ENCODE data around the gene ABTB1.

ABTB1 gene

DNA sequence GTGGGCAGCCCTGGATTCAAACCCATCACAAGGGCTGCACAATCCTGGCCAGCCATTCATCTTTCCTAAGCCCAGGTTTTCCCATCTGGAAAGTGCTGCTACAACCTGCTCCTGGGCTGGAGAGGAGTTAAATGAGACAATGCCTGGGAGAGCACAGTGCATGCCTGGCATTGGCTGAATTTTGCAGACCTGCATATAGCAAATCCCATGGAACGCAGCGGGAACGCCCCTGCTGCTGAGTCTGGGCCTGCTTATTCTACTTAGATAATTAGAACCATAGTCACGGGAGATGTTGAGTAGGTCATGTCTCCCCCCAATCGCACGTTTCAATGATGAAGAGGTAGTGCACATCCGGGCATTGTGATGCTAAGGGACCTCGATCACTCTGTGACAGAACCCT is 46.6 kb downstream of the ABTB1 start:
- Histone ChIP-seq H3K4me3 (no peak overlapping the region), H3K36me3 (ENCODE audit: insufficient read depth, low read length) (no peaks in the 10 kb centered on the region), H3K9ac (ENCODE audit: insufficient read length) (no peak overlapping the region), H3K27ac (no peak overlapping the region), H3K9me3 (ENCODE audit: low read depth, low read length) (no peaks in the 10 kb centered on the region)
- DNase-seq (ENCODE audit: low read depth, low spot score), result no peak
- no peak for TF ChIP-seq FOXP2 (optimal IDR thresholded peaks at IDR 0.05; ENCODE audit: control extremely low read depth, extremely low read length, insufficient read depth)
- no peak for TF ChIP-seq POLR2AphosphoS5 (IDR thresholded peaks at IDR 0.05; ENCODE audit: borderline replicate concordance, low read depth, low read length)
- no peak for TF ChIP-seq EZH2 (IDR thresholded peaks at IDR 0.05)

DNA sequence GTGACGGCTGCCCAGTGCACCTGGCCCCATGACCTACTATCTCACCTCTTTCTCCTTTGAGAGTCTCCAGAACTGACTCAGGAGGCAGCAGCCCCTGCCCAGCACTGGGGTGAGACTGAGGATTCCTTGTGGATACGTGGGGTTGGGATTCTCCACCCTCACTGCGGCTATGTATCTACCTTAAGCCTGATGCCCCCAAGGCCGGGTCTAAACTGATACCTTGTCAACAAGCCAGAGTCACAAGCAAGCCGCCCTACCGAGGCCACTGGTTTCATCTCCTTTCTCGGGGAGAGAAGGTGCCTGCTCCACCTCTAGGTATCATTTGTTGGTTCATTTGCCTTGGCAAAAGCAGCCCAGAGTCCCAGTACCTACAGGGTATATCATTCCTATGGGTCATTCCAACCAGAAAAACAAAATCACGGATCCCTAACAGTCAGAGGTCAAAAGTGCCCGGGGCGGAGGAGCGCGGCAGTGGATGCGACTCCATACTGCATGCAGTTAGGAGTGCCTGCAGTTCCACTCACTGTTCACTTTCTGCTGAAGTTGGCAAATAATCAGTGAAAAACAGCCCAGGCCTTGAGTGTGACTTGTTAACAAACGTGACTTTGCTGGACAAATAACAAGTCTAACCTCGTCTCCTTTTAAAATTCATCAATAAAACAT is 47.5 kb downstream of the ABTB1 start:
- no peak for TF ChIP-seq FOXP2 (optimal IDR thresholded peaks at IDR 0.05; ENCODE audit: control extremely low read depth, extremely low read length, insufficient read depth)
- no peak for TF ChIP-seq EZH2 (IDR thresholded peaks at IDR 0.05)
- TF ChIP-seq POLR2AphosphoS5 (IDR thresholded peaks at IDR 0.05; ENCODE audit: borderline replicate concordance, low read depth, low read length), result no peak
- no peak overlapping the region for H3K27ac ChIP-seq

DNA sequence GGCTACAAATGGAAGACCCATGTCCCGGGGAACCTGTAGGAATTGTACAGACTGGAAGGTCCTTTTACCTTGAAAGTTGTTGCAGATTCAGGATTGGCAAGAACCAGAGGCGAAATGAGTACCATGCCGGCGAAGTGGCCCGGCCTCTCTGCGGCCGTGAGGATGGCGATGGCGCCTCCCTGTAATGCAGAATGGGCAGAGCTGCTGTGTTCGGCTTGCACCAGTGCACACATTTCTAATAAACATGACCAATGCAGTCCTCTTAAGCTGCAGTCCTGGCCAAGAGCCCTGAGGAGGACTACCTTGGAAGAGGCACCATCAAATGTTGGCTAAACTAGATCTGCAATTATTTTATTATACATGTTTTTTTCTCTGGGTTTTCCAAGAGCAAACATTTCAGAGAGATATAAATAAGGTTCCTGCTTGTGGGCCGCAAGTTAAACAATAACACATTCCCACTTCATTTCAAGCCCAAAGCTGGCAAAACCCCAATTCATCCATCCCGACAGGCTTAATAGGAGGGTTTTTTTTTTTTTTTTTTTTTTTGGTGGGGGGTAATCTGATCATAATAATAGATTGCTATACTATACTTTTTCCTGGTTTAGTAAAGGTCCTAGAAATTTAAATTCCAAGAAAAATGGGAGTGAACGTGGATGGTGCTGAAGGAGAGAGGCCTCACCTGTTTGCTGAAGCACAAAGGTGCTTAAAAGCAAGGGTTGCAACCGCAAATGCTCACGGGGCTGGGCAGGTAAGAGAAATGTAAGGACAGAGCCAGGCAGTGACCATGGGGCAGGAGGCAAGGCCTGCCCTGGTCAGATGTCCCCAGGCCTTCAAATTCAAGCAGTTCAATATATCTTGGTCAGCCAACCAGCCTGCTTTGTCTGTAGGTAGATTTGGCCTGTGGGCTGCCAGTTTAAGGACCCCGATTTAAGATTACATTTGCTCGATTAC is 48.5 kb downstream of the ABTB1 start:
- TF ChIP-seq POLR2AphosphoS5 (IDR thresholded peaks at IDR 0.05; ENCODE audit: borderline replicate concordance, low read depth, low read length), result no peak
- TF ChIP-seq EZH2 (IDR thresholded peaks at IDR 0.05), result no peak
- no peak for TF ChIP-seq FOXP2 (optimal IDR thresholded peaks at IDR 0.05; ENCODE audit: control extremely low read depth, extremely low read length, insufficient read depth)
- H3K36me3 ChIP-seq (ENCODE audit: insufficient read depth, low read length), result no peaks in the 10 kb centered on the region
- no peak overlapping the region for H3K27ac ChIP-seq
- no peaks in the 10 kb centered on the region for H3K9me3 ChIP-seq (ENCODE audit: low read depth, low read length)
- no peak for DNase-seq (ENCODE audit: low read depth, low spot score)
- H3K4me3 ChIP-seq, result no peak overlapping the region
- no peak overlapping the region for H3K9ac ChIP-seq (ENCODE audit: insufficient read length)

More for the DNA sequence above, 47.5 kb downstream of the ABTB1 start:
- Histone ChIP-seq H3K36me3 (ENCODE audit: insufficient read depth, low read length) (no peaks in the 10 kb centered on the region), H3K9ac (ENCODE audit: insufficient read length) (no peak overlapping the region), H3K9me3 (ENCODE audit: low read depth, low read length) (no peaks in the 10 kb centered on the region), H3K4me3 (no peak overlapping the region)
- no peak for DNase-seq (ENCODE audit: low read depth, low spot score)

DNA sequence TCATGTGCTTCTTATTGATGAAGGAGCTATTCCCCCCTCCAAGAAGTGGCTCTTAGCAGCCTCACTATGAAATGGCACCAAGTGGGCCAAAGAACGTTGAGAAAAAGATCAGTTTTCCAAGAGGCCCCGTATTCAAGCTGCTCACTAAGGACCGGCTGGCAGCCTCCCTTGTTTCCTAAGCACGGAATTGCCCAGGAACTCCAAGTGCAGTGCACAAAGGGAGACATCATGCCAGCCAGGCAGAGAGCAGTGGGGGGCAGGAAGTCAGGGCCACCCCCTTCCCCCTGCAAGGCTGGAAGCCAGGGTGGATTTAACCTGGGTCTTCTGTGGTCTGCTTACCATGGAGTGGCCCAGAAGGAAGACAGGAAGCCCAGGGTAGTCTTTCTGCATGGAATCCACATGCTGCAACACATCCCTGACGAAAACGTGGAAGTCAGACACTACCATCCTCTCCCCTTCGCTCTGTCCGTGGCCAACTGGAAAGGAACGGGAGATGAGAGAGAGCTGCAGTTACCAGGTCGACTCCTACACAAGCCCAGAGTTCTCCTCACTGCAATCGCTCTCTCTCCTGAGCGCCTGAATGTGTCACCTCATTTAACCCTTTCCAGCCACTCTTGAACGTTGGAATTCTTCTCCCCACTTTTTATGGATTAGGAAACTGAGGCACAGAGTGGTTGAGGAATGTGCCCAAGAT is 49.5 kb downstream of the ABTB1 start:
- Histone ChIP-seq H3K27ac (no peak overlapping the region), H3K4me3 (no peak overlapping the region), H3K9me3 (ENCODE audit: low read depth, low read length) (no peaks in the 10 kb centered on the region), H3K9ac (ENCODE audit: insufficient read length) (no peak overlapping the region), H3K36me3 (ENCODE audit: insufficient read depth, low read length) (no peaks in the 10 kb centered on the region)
- no peak for DNase-seq (ENCODE audit: low read depth, low spot score)
- TF ChIP-seq EZH2 (IDR thresholded peaks at IDR 0.05), result no peak
- TF ChIP-seq FOXP2 (optimal IDR thresholded peaks at IDR 0.05; ENCODE audit: control extremely low read depth, extremely low read length, insufficient read depth), result no peak

DNA sequence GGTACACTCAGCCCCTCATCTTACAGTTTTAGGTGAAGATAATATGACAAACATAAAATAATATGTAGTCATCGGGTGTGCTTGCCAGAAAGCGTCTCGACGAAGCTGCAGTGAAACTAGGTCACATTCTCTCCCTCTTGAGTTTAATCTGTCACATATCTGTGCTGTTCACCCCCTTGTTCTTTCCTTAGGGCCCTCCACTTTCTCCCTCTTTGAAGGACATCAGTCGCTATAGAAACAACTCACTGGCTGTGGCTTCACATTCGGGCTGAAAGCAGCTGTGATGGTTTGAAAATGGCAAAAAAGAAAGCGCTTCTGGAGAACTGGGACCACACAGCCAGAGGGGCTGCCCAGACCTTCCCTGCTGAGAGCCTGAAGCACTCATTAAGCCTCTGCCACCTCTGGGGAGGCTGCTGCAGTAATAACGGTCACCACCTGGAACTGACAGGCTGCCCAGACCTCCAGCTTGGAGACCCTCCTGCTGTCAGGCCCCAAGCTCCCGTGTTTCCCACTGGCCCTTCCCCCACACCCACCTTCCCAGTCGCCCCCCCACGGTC is 50.3 kb downstream of the ABTB1 start:
- H3K9me3 ChIP-seq (ENCODE audit: low read depth, low read length), result no peaks in the 10 kb centered on the region
- no peak overlapping the region for H3K9ac ChIP-seq (ENCODE audit: insufficient read length)
- H3K4me3 ChIP-seq, result no peak overlapping the region
- H3K27ac ChIP-seq, result no peak overlapping the region
- H3K36me3 ChIP-seq (ENCODE audit: insufficient read depth, low read length), result no peaks in the 10 kb centered on the region
- no peak for TF ChIP-seq EZH2 (IDR thresholded peaks at IDR 0.05)
- no peak for TF ChIP-seq POLR2AphosphoS5 (IDR thresholded peaks at IDR 0.05; ENCODE audit: borderline replicate concordance, low read depth, low read length)
- no peak for TF ChIP-seq FOXP2 (optimal IDR thresholded peaks at IDR 0.05; ENCODE audit: control extremely low read depth, extremely low read length, insufficient read depth)
- DNase-seq (ENCODE audit: low read depth, low spot score), result no peak

DNA sequence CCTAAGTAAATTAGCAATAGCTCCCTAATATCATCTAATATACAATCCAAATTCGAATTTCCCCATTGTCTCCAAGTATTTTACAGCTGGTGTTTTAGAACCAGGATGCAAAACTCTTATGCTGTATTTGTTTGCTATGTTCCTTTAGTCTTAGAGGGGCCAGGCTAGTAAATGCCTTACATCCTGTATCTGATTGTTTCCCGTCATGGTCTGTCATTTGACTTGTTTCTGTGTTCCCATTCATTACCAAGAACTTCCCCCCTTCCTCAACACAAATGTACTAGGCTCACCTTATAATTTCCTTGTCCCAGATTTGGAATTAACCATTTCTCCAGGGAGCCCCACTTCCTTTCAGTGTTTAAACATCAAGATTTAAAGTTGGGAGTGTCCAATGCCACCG is 54.1 kb downstream of the ABTB1 start:
- TF ChIP-seq EZH2 (IDR thresholded peaks at IDR 0.05) (no peak), FOXP2 (optimal IDR thresholded peaks at IDR 0.05; ENCODE audit: control extremely low read depth, extremely low read length, insufficient read depth) (no peak), POLR2AphosphoS5 (IDR thresholded peaks at IDR 0.05; ENCODE audit: borderline replicate concordance, low read depth, low read length) (no peak)
- Histone ChIP-seq H3K27ac (no peak overlapping the region), H3K9ac (ENCODE audit: insufficient read length) (no peak overlapping the region), H3K9me3 (ENCODE audit: low read depth, low read length) (no peaks in the 10 kb centered on the region), H3K4me3 (no peak overlapping the region), H3K36me3 (ENCODE audit: insufficient read depth, low read length) (no peaks in the 10 kb centered on the region)
- DNase-seq (ENCODE audit: low read depth, low spot score), result no peak

DNA sequence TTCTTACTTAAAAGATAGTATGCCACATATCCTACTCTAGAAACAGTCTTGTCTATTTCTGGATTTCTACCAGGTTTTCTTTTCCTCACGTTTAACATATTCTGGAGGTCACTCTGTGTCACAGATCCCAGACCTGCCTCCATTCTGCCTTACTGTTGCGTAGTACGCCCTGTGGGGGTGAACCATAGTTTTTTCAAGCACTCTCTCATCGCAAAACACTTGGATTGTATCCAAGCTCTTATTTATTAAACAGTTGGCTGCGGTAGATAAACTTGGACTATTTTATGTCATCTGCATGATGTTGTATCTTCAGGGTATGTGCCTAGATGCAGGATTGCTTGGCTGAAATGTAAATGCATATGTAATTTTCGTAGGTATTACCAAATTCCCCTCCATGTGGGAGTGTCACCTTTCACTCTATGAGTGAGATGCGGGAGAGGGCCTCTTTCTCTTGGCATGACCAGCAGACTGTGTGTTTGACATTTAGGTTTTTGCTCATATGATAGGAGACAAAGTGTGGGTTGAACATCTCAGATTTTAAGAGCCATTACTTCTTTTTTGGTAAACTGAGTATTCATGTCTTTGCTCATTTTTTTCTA is 55.8 kb downstream of the ABTB1 start:
- no peak for TF ChIP-seq FOXP2 (optimal IDR thresholded peaks at IDR 0.05; ENCODE audit: control extremely low read depth, extremely low read length, insufficient read depth)
- TF ChIP-seq POLR2AphosphoS5 (IDR thresholded peaks at IDR 0.05; ENCODE audit: borderline replicate concordance, low read depth, low read length), result no peak
- TF ChIP-seq EZH2 (IDR thresholded peaks at IDR 0.05), result no peak
- Histone ChIP-seq H3K36me3 (ENCODE audit: insufficient read depth, low read length) (no peaks in the 10 kb centered on the region), H3K4me3 (0 out of 2 replicates have a peak overlapping the region, but pooled peaks have one; percentile 11), H3K9ac (ENCODE audit: insufficient read length) (no peak overlapping the region), H3K9me3 (ENCODE audit: low read depth, low read length) (no peaks in the 10 kb centered on the region), H3K27ac (no peak overlapping the region)
- peak; percentile 34 for DNase-seq (ENCODE audit: low read depth, low spot score)

Measured in SK-N-MC (cell line).